ENCODE results near the gene MAPK8.
"Not testable (repeated sequence)": the region's sequence is repeated elsewhere in the genome, so short reads cannot be mapped to it uniquely, and the experiment has no call there.

MAPK8 gene

GRCh38 chr10:48419714-48420113 lies 113.2 kb downstream of the MAPK8 start:
- no peak for DNase-seq (ENCODE audit: low spot score)
- in situ Hi-C loops (cut with MboI; ENCODE audit: low sequenced_read_pairs, unreplicated experiment): no loop called here
- TF ChIP-seq CTCF (IDR thresholded peaks at IDR 0.05; ENCODE audit: borderline replicate concordance, control extremely low read depth, extremely low read depth, insufficient read depth, missing control alignments): no peak

GRCh38 chr10:48421862-48422261 lies 115.4 kb downstream of the MAPK8 start:
- in situ Hi-C loops (cut with MboI; ENCODE audit: low sequenced_read_pairs, unreplicated experiment); DNase-seq (ENCODE audit: low spot score): not testable (repeated sequence)

GRCh38 chr10:48423884-48424283 lies 117.4 kb downstream of the MAPK8 start:
- in situ Hi-C loops (cut with MboI; ENCODE audit: low sequenced_read_pairs, unreplicated experiment): no loop called here
- no peak for DNase-seq (ENCODE audit: low spot score)
- TF ChIP-seq CTCF (IDR thresholded peaks at IDR 0.05; ENCODE audit: borderline replicate concordance, control extremely low read depth, extremely low read depth, insufficient read depth, missing control alignments): no peak

- no peak for DNase-seq (ENCODE audit: low spot score)
- in situ Hi-C loops (cut with MboI; ENCODE audit: low sequenced_read_pairs, unreplicated experiment): no loop called here
- TF ChIP-seq CTCF (IDR thresholded peaks at IDR 0.05; ENCODE audit: borderline replicate concordance, control extremely low read depth, extremely low read depth, insufficient read depth, missing control alignments): no peak
These were observed 122.4 kb downstream of the MAPK8 start for GRCh38 chr10:48428896-48429295.

GRCh38 chr10:48429309-48429708 lies 122.8 kb downstream of the MAPK8 start:
- no peak for TF ChIP-seq CTCF (IDR thresholded peaks at IDR 0.05; ENCODE audit: borderline replicate concordance, control extremely low read depth, extremely low read depth, insufficient read depth, missing control alignments)
- no peak for DNase-seq (ENCODE audit: low spot score)
- in situ Hi-C loops (cut with MboI; ENCODE audit: low sequenced_read_pairs, unreplicated experiment): no loop called here

- TF ChIP-seq CTCF (IDR thresholded peaks at IDR 0.05; ENCODE audit: borderline replicate concordance, control extremely low read depth, extremely low read depth, insufficient read depth, missing control alignments): no peak
- no peak for DNase-seq (ENCODE audit: low spot score)
- in situ Hi-C loops (cut with MboI; ENCODE audit: low sequenced_read_pairs, unreplicated experiment): no loop called here
These were observed 124.0 kb downstream of the MAPK8 start for GRCh38 chr10:48430402-48430993.

GRCh38 chr10:48431871-48432270 lies 125.4 kb downstream of the MAPK8 start:
- DNase-seq (ENCODE audit: low spot score): no peak
- TF ChIP-seq CTCF (IDR thresholded peaks at IDR 0.05; ENCODE audit: borderline replicate concordance, control extremely low read depth, extremely low read depth, insufficient read depth, missing control alignments): no peak
- in situ Hi-C loops (cut with MboI; ENCODE audit: low sequenced_read_pairs, unreplicated experiment): no loop called here
